Activated T-cell treated with anti-CD3 and anti-CD28 coated beads, Interleukin-2, amount 50 U/mL, for 4 hours (primary cell): ENCODE data around the gene FKBP8. TPM values are rescaled to one million over a fixed set of nuclear protein-coding genes. Genes with fewer than 3 reads are reported as not detected.

Source experiments
- ATAC-seq, 2 donors: fragments of 200-7000 bp; cut with Tn5 transposase; one replicate each; pipeline ENCODE4 v1.10.0; 2021
- DNase-seq: peaks from one replicate; pipeline ENCODE4 v3.0.0-alpha.2; 2020
- H3K27me3 Mint-ChIP-seq: one replicate; pipeline ENCODE4 v1.8.0; 2021; ENCODE audit warnings: low read depth, mixed read lengths
- H3K36me3 Mint-ChIP-seq: one replicate; pipeline ENCODE4 v1.8.0; 2022; ENCODE audit warnings: mixed read lengths; ENCODE audit not compliant: insufficient read depth
- H3K4me1 Mint-ChIP-seq: one replicate; pipeline ENCODE4 v1.8.0; 2021; ENCODE audit warnings: low read depth, mixed read lengths
- H3K4me3 Mint-ChIP-seq: one replicate; pipeline ENCODE4 v1.8.0; 2021; ENCODE audit warnings: mild to moderate bottlenecking, moderate library complexity, mixed read lengths
- H3K9me3 Mint-ChIP-seq: one replicate; pipeline ENCODE4 v1.8.0; 2021; ENCODE audit warnings: mixed read lengths
- total RNA-seq, 3 donors: library from RNA; stranded (reverse); gene quantifications; one replicate each; pipeline ENCODE4 v1.2.1, GENCODE V29; 2021

The FKBP8 gene
- total RNA-seq, 3 donors from 2014 or later, result 155 to 163 (median 155) TPM

DNA sequence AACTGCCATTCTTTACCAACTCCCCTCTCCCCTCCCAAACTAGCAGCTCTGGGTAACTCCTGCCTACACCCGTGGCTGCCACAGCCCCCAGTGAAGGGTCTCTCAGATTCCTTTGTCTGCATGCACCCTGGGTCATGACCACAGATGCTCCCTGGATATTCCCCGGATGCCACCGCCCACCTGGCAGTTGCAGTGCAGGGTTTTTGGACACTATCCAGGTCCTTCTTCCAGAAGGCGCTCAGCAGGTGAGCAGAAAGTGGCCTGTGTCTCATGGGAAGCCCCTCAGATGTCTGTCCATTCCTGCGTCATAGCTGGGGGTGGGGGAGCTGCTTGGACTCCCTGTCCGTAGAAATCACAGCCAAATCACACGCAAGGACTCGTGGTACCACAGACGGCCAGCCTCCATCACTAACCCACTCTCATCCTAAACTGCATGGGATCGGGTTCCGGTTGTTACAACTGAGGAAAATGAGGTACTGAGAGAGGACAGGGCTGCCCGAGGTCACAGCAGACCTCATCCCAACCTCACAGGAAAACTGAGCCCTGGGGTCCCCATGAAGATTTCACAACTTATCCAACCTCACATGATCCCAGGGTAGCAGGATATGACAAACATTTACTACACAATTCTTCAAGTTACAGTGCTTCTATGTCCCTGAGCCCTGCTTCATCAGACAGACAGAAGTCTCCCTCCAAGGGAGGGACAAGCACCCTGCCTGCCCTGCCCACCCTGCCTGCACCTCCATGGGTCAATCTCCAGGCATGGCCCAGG lies 60.1 kb downstream of the FKBP8 start:
- H3K27me3 Mint-ChIP-seq, result no peaks in the 10 kb centered on the region
- no peak for ATAC-seq
- no peaks in the 10 kb centered on the region for H3K9me3 Mint-ChIP-seq
- H3K4me1 Mint-ChIP-seq, result peaks cover 77% of the 10 kb centered on the region
- no peaks in the 10 kb centered on the region for H3K36me3 Mint-ChIP-seq
- no peak for DNase-seq
- H3K4me3 Mint-ChIP-seq, result no peak overlapping the region

Other genes with a start within 250 kb of the FKBP8 start
- 100 to 1,000 TPM; 209 to 254 (median 230) TPM for gene LSM4, start 220.5 kb downstream of the FKBP8 start, total RNA-seq
- 10 to 100 TPM; 12.8 to 14.7 (median 13.0) TPM for gene PGPEP1, start 203.0 kb downstream of the FKBP8 start, total RNA-seq
- gene GDF15, start 157.4 kb downstream of the FKBP8 start, total RNA-seq, result under 1 TPM; 0.53 to 0.71 (median 0.56) TPM
- gene LRRC25, start 146.0 kb downstream of the FKBP8 start, total RNA-seq, result not detected
- 100 to 1,000 TPM; 119 to 155 (median 135) TPM for gene SSBP4, start 124.2 kb downstream of the FKBP8 start, total RNA-seq
- gene ISYNA1, start 105.4 kb downstream of the FKBP8 start, total RNA-seq, result 10 to 100 TPM; 10.2 to 16.6 (median 14.4) TPM
- 10 to 100 TPM; 25.6 to 32.5 (median 28.8) TPM for gene ELL, start 21.5 kb downstream of the FKBP8 start, total RNA-seq
- 100 to 1,000 TPM; 112 to 129 (median 126) TPM for gene KXD1, start 14.3 kb upstream of the FKBP8 start, total RNA-seq
- 1,000 to 10,000 TPM; 1,928 to 2,027 (median 1,945) TPM for gene UBA52, start 28.3 kb upstream of the FKBP8 start, total RNA-seq
- gene REX1BD, start 45.2 kb upstream of the FKBP8 start, total RNA-seq, result 100 to 1,000 TPM in 2 of 3 donors, 10 to 100 TPM in 1; 99.7 to 139 (median 119) TPM
- under 1 TPM in 2 of 3 donors, not detected in 1; 0.32 to 0.76 TPM for gene CRLF1, start 63.2 kb upstream of the FKBP8 start, total RNA-seq
- not detected for gene TMEM59L, start 69.3 kb upstream of the FKBP8 start, total RNA-seq
- gene KLHL26, start 93.5 kb upstream of the FKBP8 start, total RNA-seq, result 10 to 100 TPM; 14.7 to 20.3 (median 17.0) TPM
- gene CRTC1, start 140.1 kb upstream of the FKBP8 start, total RNA-seq, result 1 to 10 TPM; 7.8 to 9.6 (median 8.9) TPM
- not detected for gene COMP, start 247.7 kb upstream of the FKBP8 start, total RNA-seq